GM18867 (cell line): ENCODE results near the gene FANCC.
"Not testable (repeated sequence)": the region's sequence is repeated elsewhere in the genome, so short reads cannot be mapped to it uniquely, and the experiment has no call there.

ENCODE experiments used
- ATAC-seq: cut with Tn5 transposase; IDR thresholded peaks from one replicate; pipeline ENCODE4 v1.9.1; 2021; ENCODE audit warnings: mild to moderate bottlenecking, moderate library complexity; ENCODE audit not compliant: unreplicated experiment

Gene FANCC

DNA sequence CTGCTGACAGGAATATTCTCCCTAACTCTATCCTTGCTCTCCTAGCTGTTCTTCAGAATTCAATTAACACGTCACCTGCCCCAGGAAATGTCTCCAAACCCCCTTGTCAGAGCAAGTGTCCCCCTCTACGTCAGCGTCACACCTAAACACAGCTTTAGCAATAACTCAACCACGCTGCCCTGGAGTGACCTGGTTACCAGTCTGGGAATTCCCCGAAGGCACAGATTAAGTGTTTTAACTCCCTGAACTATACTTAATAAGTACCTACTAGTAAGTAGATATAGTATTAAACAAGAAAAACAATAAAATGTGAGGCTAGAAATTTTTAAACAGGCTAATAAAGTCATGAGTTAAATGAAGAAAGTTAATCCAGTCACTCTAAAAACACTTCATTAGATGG lies 78.4 kb downstream of the FANCC start:
- no peak for ATAC-seq

DNA sequence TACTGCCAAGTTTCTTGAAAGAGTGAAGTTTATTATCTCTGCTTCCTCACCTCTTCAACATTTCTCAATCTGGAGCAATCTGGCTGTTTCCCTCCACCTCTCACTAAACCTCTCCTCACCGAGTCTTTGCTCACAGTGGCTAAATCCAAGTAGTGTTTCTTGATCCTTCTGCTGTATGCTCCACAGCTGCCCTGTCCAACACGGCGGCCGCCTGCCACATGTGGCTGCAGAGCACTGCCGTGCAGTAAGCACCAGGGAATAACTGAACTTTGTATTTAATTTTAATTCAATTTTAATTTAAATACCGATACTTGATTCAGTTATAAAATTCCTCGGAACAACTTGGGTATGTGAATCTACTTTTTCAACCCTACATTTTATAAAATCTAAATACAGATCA lies 80.2 kb downstream of the FANCC start:
- ATAC-seq: no peak

DNA sequence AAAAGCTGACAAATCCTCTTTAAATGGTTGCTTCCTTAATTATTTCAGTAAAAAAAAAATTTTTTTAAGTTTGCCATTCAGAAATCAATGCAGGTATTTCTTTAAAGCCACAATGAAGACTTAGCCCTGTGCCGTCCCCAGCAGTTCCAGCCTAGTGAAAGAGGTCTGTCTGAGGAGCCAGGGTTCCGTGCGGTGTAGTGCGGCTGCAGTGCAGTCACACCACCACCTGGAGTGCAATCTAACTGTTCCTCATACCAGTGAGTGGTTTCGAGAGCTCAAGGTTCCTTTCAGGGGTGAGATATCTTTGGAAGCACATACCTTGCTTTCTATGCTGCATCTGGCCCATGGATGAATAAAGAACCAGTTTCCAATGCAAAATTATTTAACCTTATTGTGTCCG lies 87.5 kb downstream of the FANCC start:
- ATAC-seq: no peak

DNA sequence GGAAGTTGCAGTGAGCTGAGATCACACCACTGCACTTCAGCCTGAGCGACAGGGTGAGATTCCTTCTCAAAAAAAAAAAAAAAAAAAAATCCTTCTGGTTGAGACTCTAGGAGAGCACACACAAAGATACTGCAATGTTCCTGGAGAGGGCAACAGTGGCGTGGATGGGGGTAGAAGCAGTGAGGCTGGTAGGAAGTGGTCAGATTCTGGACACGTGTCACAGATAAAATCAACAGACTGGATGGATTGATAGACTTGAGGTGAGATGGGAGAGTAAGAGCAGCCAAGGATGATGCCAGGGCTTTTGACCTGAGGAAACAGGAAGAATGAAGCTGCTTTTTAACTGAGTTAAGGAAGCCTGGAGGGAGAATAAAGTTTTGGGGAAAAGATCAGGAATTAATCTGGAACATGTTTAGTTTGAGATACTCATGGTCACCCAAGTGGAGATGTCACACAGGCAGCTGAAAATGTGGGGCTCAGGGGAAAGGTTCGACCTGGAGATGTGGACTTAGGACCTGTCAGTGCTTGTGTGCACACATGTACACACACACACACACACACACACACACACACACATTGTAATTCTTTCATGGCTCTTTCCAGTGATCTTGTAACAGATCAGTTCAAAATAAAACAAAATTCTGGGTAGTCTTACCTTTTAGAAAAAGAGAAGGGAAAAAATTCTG lies 88.1 kb downstream of the FANCC start:
- no peak for ATAC-seq

DNA sequence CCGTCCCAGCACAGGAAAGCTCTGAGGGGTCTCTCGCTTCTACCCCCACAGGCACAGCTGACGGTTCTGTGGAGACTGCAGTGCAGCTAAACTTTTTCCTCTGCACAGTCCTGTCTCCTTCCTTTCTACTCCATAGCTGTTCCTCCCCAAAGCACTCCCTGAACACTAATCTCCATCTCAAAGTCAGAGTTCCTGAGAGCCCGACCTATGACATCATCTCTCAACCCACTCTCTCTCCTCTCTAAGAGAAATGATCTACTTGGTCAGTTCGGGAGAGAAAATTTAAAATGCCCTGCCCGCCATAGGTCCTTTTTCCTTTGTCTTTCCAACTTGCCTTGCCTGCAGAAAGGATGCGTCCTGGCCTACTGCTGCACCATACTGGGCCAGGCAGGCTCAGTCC lies 90.6 kb downstream of the FANCC start:
- ATAC-seq: no peak

DNA sequence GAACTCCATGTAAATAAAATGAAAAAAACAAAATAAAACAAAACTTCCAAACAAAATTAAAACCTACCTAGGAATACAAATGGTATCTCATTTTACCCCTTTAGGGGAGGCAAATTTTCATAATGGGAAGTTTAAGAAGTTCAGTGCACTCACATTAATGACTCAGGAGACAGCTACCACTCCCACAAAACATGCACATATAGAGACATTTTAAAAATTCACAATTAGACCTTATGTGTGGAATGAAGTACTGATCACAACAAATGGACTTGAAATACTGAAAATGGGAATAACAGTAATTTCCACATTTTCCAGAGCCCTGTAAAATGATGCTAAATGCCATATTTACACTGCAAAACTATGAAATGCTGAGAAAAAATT lies 91.8 kb downstream of the FANCC start:
- no peak for ATAC-seq

DNA sequence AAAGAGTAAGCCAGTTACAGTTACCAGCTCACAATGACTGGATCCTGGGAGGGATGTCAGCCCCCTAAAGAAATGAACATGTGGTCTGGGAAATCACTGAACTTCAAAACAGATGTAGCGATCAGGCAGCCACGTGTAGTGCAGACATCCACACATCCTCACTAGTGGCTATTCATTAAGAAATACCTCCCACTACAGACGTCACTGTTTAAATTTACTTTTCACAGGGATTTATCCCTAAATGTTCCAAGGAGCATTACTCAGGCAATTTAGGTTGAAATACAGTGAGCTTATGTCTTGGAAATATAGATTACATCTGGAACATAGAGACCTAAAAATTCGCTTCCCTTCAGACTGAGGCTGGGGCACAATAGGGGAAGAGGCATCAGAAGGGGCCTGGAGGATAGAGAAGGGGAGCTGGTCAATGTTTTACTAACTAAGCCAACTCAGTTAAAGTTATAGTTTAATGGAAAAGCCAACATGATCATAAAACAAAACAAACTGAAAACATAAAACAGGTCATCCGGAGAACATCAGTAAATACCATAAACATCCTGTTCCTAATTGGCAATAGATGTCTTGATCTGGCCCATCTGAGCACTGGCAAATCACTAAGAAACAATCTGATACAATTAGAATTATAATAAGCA lies 92.3 kb downstream of the FANCC start:
- no peak for ATAC-seq

DNA sequence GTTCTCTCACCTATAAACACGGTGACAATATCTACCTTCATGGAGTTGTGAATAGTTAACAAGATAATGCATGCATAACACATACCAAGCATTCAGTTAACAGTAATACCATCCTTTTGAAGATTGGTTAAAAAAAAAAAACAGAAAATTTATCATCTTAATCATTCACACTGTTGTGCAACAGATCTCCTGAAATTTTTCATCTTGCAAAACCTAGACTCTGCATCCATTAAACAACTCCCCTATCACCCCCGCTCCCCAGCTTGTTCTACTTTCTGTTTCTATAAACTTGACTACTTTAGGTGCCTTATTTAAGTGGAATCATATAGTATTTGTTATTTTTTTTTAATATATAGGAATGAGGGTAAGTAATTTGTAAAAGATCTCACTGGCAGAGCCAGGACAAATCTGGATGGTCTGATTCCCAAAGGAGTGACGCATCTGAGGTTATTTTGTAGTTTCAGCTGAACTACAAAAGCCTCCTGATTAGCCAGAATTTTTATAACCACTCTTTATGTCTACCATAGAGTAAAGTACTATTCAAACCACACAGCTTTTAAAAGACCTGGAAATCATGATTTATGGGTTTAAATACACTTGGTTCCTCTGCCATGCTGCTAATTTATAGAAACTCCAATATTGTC lies 93.0 kb downstream of the FANCC start:
- ATAC-seq: no peak

DNA sequence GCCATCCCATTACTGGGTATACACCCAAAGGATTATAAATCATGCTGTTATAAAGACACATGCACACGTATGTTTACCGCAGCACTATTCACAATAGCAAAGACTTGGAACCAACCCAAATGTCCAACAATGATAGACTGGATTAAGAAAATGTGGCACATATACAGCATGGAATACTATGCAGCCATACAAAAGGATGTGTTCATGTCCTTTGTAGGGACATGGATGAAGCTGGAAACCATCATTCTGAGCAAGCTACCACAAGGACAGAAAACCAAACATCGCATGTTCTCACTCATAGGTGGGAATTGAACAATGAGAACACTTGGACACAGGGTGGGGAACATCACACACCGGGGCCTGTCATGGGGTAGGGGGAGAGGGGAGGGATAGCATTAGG lies 97.2 kb downstream of the FANCC start:
- ATAC-seq: not testable (repeated sequence)

DNA sequence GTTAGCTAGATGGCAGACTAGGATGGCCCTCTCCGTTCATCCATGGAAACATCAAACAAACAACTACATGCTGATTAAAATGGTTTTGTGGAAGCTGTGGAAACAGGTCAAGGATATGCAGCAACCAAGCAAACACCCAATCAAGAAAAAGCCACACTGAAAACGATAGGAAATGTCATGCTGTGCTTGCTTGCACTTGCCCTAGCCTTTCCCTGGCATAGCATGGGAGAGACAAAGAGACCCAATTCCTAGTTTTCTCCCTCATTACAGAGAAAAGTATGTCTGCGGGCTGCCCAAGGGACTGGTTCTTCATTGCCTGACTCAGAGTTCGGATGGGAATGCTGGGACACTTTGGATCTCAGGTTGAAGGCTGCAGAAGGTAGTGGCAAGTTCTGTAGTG lies 98.7 kb downstream of the FANCC start:
- no peak for ATAC-seq

DNA sequence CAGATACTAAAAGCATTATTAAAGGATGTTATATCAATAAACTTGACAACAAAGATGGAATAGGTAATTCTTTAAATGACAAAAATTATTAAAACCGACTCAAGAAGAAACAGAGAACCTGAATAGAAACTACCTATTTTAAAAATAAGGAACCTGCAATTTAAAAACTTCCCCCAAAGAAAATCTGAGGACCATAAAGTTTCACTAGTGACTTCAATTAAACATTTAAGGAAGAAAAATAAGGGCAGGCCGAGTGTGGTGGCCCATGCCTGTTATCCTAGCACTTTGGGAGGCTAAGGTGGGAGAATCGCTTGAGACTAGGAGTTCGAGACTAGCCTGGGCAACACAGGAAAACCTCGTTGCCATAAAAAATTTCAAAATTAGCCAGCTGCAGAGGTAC lies 99.6 kb downstream of the FANCC start:
- no peak for ATAC-seq

DNA sequence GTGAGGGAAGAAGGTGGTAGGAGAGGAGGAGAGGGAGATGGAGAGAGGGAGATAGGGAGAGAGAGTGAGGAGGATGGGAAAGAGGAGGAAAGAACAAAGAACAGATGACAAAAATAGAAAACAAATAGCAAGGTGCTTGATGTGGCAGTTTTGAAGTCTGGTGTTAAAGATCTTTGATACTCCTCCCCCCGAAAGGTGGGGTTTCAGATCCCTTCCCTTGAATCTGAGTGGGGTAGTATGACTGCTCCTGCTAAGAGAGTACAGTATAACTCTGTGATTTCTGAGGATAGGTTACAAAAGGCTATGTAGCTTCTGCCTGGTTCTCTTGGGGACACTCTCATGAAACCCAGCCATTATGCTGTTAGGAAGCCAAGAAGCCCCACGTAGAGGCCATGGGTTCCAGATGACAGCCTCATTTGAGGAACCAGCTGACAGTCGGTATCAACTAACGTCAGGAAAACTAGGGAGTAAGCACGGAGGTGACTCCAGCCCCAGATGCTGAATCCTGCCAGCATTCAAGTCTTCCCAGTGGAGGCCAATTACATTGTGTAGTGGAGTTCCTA lies 102.1 kb downstream of the FANCC start:
- ATAC-seq: no peak

DNA sequence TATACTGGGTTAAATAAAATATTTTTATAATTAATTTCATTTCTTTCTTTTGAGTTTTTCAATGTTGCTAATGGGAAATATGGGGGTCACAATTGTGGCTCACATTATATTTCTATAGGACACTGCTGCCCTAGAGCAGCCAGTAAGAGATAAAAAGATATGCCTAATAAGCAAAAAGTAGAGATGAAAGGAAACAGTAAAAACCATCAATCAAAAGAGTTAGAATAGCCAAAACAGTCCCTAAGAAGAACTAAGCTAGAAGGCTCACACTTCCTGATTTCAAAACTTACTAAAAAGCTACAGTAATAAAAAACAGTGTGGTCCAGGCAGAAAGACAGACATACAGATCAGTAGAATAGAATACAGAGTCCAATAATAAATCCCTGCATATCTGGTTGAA lies 104.4 kb downstream of the FANCC start:
- ATAC-seq: no peak

DNA sequence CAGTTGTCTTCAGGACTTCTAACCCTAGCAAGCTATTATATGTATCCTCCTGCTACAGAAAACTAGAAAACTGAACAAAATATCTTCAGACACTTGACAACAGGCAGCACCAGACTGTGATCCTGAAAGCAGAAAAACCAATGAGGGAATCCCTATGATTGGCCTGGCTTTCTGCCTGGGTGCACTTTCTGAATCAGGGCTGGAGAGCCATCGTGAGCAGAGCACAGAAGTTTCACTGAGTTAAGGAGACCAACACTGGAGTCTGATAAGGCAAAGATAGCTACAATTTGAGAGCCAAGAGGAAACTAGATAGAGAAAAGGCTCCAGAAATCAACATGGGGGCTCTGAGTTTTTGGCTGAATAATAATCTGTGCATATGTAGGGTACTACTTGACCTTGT lies 106.5 kb downstream of the FANCC start:
- no peak for ATAC-seq

DNA sequence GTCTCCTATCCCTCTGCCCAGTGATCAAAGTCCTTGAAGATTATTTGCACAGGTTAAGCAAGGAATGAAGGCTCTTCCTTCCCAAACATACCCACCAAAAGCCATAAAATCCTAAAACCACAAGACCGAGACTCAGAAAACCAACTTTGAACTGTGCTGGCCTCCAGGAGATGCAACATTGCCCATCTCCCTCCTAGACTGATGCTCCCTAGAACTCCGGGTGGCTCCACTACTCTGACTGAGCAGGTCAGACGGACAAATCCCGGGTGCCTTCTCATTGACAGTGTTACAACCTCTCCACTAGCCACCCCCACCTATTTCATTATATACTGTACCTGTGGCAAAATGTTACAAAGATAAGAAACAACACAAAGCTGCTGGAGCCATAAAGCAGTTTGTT lies 110.1 kb downstream of the FANCC start:
- no peak for ATAC-seq

DNA sequence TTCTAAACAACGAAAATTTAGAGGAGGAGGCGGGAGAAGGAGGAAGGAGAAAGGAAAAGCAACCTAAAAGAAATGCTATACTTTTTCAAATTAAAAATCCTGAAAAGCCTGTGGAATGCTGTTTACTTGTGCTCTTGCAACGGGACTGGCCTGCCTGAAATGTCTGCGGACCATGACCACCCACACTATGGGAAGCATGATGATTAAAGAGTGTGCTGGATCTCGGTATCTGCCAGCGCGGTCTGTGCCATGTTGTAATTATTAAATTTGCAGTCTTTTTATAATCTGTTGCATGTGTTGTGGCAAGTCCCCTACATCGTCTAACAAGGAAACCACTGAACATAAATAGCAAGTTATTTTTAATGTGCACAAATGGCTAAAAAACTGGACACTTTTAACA lies 111.4 kb downstream of the FANCC start:
- ATAC-seq: no peak

DNA sequence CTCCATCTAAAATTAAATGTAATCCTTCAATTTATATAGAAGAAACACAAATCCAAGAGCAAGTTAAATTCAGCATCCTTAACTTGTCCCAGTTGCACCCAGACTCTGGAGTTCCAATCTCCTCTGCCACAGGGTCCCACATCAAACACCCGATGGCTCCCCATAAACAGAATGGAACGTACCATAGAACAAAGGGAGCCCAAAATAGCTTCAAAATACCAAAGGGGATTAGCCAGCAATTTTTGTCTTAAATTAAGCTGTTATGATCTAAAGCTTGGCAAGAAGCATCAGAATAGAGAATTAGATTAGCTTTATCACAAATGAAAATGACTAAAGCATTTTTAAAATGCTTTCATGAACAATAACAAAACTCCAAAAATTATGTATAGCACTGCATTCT lies 112.8 kb downstream of the FANCC start:
- ATAC-seq: no peak

DNA sequence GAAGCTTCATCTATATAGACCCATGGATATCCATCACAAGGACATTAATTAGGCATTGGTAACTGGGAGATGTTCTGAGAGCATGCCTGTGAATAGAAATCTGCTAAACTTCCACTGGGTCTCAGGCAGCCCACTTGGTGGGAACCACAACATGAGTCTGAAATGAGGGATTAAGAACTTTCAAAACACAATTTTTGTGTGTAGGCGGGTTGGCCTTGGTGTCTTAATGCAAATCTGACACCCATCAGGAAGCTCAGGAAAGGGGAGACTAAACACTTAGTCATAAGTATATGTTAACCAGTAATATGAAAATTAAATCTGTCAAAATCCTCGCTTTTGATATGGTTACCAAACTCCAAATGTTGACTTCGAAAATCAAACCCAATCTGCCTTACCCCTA lies 113.2 kb downstream of the FANCC start:
- no peak for ATAC-seq

DNA sequence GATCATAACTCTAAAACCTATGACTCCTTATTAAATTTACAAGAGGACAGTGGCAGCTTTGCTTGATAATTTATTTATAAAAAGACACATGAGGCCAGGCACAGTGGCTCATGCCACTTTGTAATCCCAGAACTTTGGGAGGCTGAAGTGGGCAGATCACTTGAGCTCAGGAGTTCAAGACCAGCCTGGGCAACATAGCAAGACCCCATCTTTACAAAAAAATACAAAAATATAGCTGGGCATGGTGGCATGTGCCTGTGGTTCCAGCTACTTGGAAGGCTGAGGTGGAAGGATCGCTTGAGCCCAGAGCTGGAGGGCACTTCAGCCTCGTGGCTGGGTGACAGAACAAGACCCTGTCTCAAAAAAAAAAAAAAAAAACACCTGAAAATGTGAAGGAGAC lies 114.5 kb downstream of the FANCC start:
- not testable (repeated sequence) for ATAC-seq

DNA sequence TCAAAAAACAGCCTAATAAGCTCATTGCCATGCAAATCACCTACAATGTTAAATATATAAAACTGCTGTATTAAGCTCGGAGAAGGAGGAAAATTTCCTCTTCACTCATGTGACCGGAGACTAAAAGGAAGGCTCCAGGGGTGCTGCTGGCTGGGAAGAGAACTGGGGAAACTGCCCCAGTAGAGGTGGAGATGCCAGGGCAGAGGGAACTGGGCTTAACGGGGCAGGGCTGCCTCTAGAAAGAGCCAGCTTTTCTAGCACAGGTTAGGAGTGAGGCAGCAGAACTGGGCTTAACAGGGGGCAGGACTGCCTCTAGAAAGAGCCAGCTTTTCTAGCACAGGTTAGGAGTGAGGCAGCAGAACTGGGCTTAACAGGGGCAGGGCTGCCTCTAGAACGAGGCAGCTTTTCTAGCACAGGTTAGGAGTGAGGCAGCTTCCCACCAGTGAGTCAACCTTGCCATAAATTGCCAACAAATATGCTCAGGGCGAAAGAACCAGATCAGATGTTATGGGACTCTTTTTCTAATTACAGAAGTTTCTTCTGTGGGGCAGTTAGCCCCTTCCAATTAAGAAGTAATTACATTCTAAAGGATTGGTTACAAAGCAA lies 115.3 kb downstream of the FANCC start:
- no peak for ATAC-seq

DNA sequence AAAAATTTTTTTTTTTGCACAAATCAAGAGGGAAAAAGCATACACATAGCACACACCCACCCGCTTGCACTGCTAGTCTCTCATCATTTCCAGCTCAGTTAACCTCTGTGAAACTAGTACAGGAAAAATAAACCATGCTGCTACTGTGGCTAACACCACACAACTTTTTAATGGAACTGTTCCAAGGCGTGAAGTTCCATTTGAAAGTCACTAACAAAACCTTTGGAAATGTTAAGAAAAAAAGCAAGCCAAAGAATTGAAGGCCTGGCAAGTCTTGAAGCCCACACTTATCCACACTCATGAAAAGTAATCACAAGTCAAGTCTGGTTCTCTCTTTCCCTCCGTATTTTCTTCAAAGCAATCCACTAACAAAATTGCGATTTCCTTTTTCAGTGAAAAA lies 116.3 kb downstream of the FANCC start:
- no peak for ATAC-seq
